H1 (cell line): Measurements from ENCODE around the gene RPGR. TPM values are rescaled to one million over a fixed set of nuclear protein-coding genes. Genes with fewer than 3 reads are reported as not detected.
A peak's percentile ranks its signal among the peaks of the same experiment; 100 is the strongest.

Source experiments
- ASH2L ChIP-seq: fragments of 200-600, 300-600 bp; sonication (generic); IDR thresholded peaks from one replicate; pipeline ENCODE4 v1.7.1; 2017; ENCODE audit warnings: low read length
- FOSL1 ChIP-seq: IDR thresholded peaks from 2 replicates; pipeline ENCODE4 v1.6.1; 2011; ENCODE audit warnings: mild to moderate bottlenecking, low read depth, low read length, moderate library complexity; ENCODE audit not compliant: insufficient read depth
- GTF2F1 ChIP-seq: IDR thresholded peaks from 2 replicates; pipeline ENCODE4 v1.6.1; 2012; ENCODE audit warnings: low read depth, low read length, improper control_type of control experiment, borderline replicate concordance
- KDM1A ChIP-seq: fragments of 200-600, 300-600 bp; sonication (generic); IDR thresholded peaks from 2 replicates; pipeline ENCODE4 v1.7.1; 2016; ENCODE audit warnings: mild to moderate bottlenecking, low read length, borderline replicate concordance
- PHF8 ChIP-seq: fragments of 200-600 bp; sonication (generic); conservative IDR thresholded peaks from 2 replicates; pipeline ENCODE4 v1.7.1; 2012; ENCODE audit warnings: low read depth, mild to moderate bottlenecking, inconsistent platforms, low read length, moderate library complexity
- RXRA ChIP-seq: IDR thresholded peaks from 2 replicates; pipeline ENCODE4 v1.6.1; 2011; ENCODE audit warnings: low read depth, mild to moderate bottlenecking, low read length, moderate library complexity; ENCODE audit not compliant: insufficient read depth
- SIX5 ChIP-seq: IDR thresholded peaks from 2 replicates; pipeline ENCODE4 v1.6.1; 2011; ENCODE audit warnings: mild to moderate bottlenecking, low read depth, low read length
- SP2 ChIP-seq: IDR thresholded peaks from 2 replicates; pipeline ENCODE4 v1.6.1; 2012; ENCODE audit warnings: mild to moderate bottlenecking, low read length, inconsistent platforms
- SRF ChIP-seq: IDR thresholded peaks from 2 replicates; pipeline ENCODE4 v1.6.1; 2011; ENCODE audit warnings: mild to moderate bottlenecking, low read depth, low read length, moderate library complexity
- polyA plus RNA-seq, 7 experiments: library from polyadenylated mRNA; depleted of rRNA in 3 of 7; stranded (reverse) in 5 of 7; unstranded in 2 of 7; fragments of >200 nt in 5 of 7; fragments of 200-250 nt in 2 of 7; gene quantifications; 1 replicate in 5 of 7; 2 replicates in 1 of 7; 4 replicates in 1 of 7; pipeline versions ENCODE4 v1.2.1 to v1.2.3, GENCODE V29; 2011 to 2013; ENCODE audit warnings: missing spikeins in 2 of 7, mixed read lengths in 2 of 7
- total RNA-seq: library from RNA; stranded (reverse); fragmentation: NEBNext Ultra II Directional; extraction: Animal tissue kit (Norgen Biotek cat#: 25700); gene quantifications from 2 replicates; pipeline ENCODE4 v1.2.1, GENCODE V29; 2021
- TF ChIP-seq, protein P1 (sequence below), 3 experiments: IDR thresholded peaks; 1 replicate in 2 of 3; 2 replicates in 1 of 3; pipeline versions ENCODE4 v1.5.1 to v1.6.1; 2011; ENCODE audit warnings: low read length in 3 of 3, mild to moderate bottlenecking in 3 of 3, inconsistent platforms in 2 of 3, low read depth in 1 of 3, moderate library complexity in 1 of 3; ENCODE audit not compliant: insufficient read depth in 1 of 3; ENCODE audit errors: control extremely low read depth in 1 of 3
- TF ChIP-seq, protein P2 (sequence below): IDR thresholded peaks from 2 replicates; pipeline ENCODE4 v1.6.1; 2011; ENCODE audit warnings: low read depth, mild to moderate bottlenecking, low read length; ENCODE audit not compliant: insufficient read depth
- TF ChIP-seq, protein P3 (sequence below): IDR thresholded peaks from 2 replicates; pipeline ENCODE4 v1.6.1; 2012; ENCODE audit warnings: inconsistent platforms
- TF ChIP-seq, protein P4 (sequence below): IDR thresholded peaks from 2 replicates; pipeline ENCODE4 v1.6.1; 2012; ENCODE audit warnings: inconsistent platforms

The RPGR gene
- total and polyA plus RNA-seq, 2 of the 8 experiments (the other 6 are each of a cell fraction or from before 2014, with no cell fraction given), result 1.6 to 10.0 TPM

DNA sequence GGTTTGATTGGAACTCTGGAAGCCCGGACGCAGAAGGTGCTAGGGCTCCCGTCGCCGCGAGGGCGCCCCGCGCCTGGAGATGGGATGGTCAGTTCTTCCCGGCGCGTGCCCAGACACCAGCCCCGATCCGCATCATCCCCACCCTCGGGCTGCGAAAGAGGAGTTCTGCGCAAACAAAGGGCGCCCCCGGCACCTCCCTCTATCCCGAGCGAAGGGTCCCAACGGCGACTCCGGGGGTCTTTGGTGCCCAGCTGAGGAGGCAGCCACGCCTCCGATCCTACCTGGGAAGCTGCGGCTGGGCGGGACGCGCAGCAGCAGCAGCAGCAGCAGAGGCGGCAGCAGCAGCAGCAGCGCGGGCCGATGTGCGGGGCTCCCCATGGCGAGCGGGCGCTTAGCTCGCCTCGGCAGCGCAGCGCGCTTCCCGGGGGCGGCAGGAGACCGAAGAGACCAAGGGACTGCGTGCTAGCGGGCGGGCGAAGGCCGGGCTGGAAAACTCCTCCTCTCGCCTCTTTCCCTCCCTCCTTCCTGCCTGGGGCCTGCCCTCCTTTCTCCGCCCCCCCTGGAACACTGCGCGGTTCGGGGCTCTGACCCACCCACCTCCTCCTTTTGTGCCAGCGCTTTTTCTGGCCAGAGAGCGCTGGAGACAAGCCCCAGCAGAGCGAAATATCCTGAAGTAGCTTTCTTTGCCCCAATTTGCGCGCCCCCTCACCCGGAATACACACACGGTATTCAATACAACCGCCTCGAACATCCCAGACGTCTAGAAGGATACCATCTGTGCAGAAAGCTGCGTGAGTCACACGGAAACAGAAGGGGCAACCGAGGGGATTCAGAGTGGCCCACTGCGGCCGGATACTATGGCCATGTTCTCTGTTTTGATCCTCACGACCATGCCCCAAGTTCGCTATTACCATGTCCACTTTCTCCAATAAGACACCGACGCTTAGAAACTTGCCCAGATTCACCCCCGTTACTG, 106.6 kb downstream of the RPGR start, which contains the start of gene SRPX (continued):
- TF ChIP-seq KDM1A (no peak), PHF8 (no peak), GTF2F1 (no peak), ASH2L (no peak), RXRA (no peak), SIX5 (no peak), SP2 (no peak), FOSL1 (no peak), SRF (no peak)
- TF ChIP-seq, protein P1, sequence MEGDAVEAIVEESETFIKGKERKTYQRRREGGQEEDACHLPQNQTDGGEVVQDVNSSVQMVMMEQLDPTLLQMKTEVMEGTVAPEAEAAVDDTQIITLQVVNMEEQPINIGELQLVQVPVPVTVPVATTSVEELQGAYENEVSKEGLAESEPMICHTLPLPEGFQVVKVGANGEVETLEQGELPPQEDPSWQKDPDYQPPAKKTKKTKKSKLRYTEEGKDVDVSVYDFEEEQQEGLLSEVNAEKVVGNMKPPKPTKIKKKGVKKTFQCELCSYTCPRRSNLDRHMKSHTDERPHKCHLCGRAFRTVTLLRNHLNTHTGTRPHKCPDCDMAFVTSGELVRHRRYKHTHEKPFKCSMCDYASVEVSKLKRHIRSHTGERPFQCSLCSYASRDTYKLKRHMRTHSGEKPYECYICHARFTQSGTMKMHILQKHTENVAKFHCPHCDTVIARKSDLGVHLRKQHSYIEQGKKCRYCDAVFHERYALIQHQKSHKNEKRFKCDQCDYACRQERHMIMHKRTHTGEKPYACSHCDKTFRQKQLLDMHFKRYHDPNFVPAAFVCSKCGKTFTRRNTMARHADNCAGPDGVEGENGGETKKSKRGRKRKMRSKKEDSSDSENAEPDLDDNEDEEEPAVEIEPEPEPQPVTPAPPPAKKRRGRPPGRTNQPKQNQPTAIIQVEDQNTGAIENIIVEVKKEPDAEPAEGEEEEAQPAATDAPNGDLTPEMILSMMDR (IDR thresholded peaks at IDR 0.05; ENCODE audit: control extremely low read depth in 1 of 3, insufficient read depth in 1 of 3, low read depth in 1 of 3, low read length in 3 of 3), result no peak
- TF ChIP-seq, protein P2, sequence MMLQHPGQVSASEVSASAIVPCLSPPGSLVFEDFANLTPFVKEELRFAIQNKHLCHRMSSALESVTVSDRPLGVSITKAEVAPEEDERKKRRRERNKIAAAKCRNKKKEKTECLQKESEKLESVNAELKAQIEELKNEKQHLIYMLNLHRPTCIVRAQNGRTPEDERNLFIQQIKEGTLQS, result no peak
- TF ChIP-seq, protein P3, sequence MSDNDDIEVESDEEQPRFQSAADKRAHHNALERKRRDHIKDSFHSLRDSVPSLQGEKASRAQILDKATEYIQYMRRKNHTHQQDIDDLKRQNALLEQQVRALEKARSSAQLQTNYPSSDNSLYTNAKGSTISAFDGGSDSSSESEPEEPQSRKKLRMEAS, result peak; percentile 54; the same call in 1 of the 2 replicates
- TF ChIP-seq, protein P4, sequence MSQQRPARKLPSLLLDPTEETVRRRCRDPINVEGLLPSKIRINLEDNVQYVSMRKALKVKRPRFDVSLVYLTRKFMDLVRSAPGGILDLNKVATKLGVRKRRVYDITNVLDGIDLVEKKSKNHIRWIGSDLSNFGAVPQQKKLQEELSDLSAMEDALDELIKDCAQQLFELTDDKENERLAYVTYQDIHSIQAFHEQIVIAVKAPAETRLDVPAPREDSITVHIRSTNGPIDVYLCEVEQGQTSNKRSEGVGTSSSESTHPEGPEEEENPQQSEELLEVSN, result peak; percentile 80
